HCT116 (cell line): ENCODE measurements around the gene BTBD10. TPM values are rescaled to one million over a fixed set of nuclear protein-coding genes. Genes with fewer than 3 reads are reported as not detected.

Experiments
- ATAC-seq: fragments of 200-7000 bp; cut with Tn5 transposase; 2 replicates; pipeline ENCODE4 v1.9.1; 2020; ENCODE audit warnings: mild to moderate bottlenecking, moderate library complexity
- BruUV-seq: library from RNA; stranded (reverse); fragments of 400-500 nt; replicated peaks from 2 replicates; lab custom pipeline; 2021; lab: Mats Ljungman, UMichigan
- CTCF ChIA-PET: fragments of 300-600 bp; sonication (Branson Sonifier 250); formaldehyde crosslinking; loops from one replicate; lab custom pipeline; 2021; ENCODE audit warnings: antibody characterized with exemption; lab: Charles Lee
- POLR2A ChIA-PET: fragments of 300-600, 350-600 bp; sonication (Branson Sonifier 250); formaldehyde crosslinking; loops from one replicate; lab custom pipeline; 2021; ENCODE audit warnings: antibody characterized with exemption; lab: Charles Lee
- RAD21 ChIA-PET, 2 experiments: fragments of 300-600 bp; sonication (Branson Sonifier 250); formaldehyde crosslinking; loops; one replicate each; lab custom pipeline; 2023; ENCODE audit warnings: low total read pairs in 2 of 2; ENCODE audit not compliant: uncharacterized antibody in 2 of 2, unreplicated experiment in 2 of 2, low non-redundant PET in 1 of 2; lab: Charles Lee
- DNase-seq: peaks from one replicate; pipeline ENCODE4 v3.0.0-alpha.2; 2010; ENCODE audit warnings: low read depth, low spot score
- H2AFZ ChIP-seq: fragments of 200-600 bp; shearing (Covaris generic), sonication (generic); 2 replicates; pipeline ENCODE4 v1.6.1; 2017; ENCODE audit warnings: low read depth, mixed run types, mixed read lengths, antibody characterized with exemption, low read length; ENCODE audit not compliant: poor library complexity, severe bottlenecking
- H3K27ac ChIP-seq: 2 replicates; pipeline ENCODE4 v1.5.1; 2012; ENCODE audit warnings: low read depth, low read length
- H3K27me3 ChIP-seq: fragments of 200-600 bp; sonication (generic); 2 replicates; pipeline ENCODE4 v1.6.1; 2016; ENCODE audit warnings: mixed run types, low read length, mixed read lengths; ENCODE audit not compliant: insufficient read depth
- H3K36me3 ChIP-seq, 2 experiments: fragments of 200-500 bp in 1 of 2; fragments of 200-600 bp in 1 of 2; sonication (Bioruptor generic) in 1 of 2; sonication (generic) in 1 of 2; 2 replicates each; pipeline versions ENCODE4 v1.5.1 to v1.6.1; 2014 to 2016; ENCODE audit warnings: low read length in 2 of 2, inconsistent platforms in 1 of 2, mixed read lengths in 1 of 2, mixed run types in 1 of 2; ENCODE audit not compliant: insufficient read depth in 2 of 2, control insufficient read depth in 1 of 2
- H3K4me1 ChIP-seq, 2 experiments: fragments of 200-600 bp in 1 of 2; sonication (generic) in 1 of 2; 2 replicates each; pipeline versions ENCODE4 v1.5.1 to v1.6.1; 2012 to 2017; ENCODE audit warnings: low read length in 2 of 2, inconsistent platforms in 1 of 2, mild to moderate bottlenecking in 1 of 2, mixed read lengths in 1 of 2, mixed run types in 1 of 2, moderate library complexity in 1 of 2; ENCODE audit not compliant: insufficient read depth in 2 of 2, control insufficient read depth in 1 of 2
- H3K4me2 ChIP-seq: fragments of 200-600 bp; sonication (generic); 2 replicates; pipeline ENCODE4 v1.6.1; 2017; ENCODE audit warnings: mixed run types, low read length, mixed read lengths
- H3K4me3 ChIP-seq, 2 experiments: fragments of 200-600 bp in 1 of 2; sonication (generic) in 1 of 2; replicated peaks in 1 of 2; 2 replicates each; pipeline ENCODE4 v1.5.1; 2011 to 2016; ENCODE audit warnings: low read length in 2 of 2, control low read depth in 1 of 2, low read depth in 1 of 2, mild to moderate bottlenecking in 1 of 2, mixed read lengths in 1 of 2, mixed run types in 1 of 2
- H3K79me2 ChIP-seq: fragments of 200-600 bp; sonication (generic); 2 replicates; pipeline ENCODE4 v1.6.1; 2017; ENCODE audit warnings: mild to moderate bottlenecking, mixed run types, low read length, moderate library complexity, mixed read lengths; ENCODE audit not compliant: insufficient read depth
- H3K9ac ChIP-seq: fragments of 200-600 bp; sonication (generic); 2 replicates; pipeline ENCODE4 v1.6.1; 2016; ENCODE audit warnings: low read length, mixed read lengths
- H3K9me2 ChIP-seq: fragments of 200-600 bp; sonication (generic), shearing (Covaris generic); 2 replicates; pipeline ENCODE4 v1.6.1; 2017; ENCODE audit warnings: mixed run types, mild to moderate bottlenecking, moderate library complexity; ENCODE audit not compliant: insufficient read depth
- H3K9me3 ChIP-seq, 2 experiments: fragments of 200-500 bp in 1 of 2; fragments of 200-600 bp in 1 of 2; sonication (Bioruptor generic) in 1 of 2; sonication (generic) in 1 of 2; 2 replicates each; pipeline ENCODE4 v1.6.1; 2014 to 2017; ENCODE audit warnings: low read length in 2 of 2, mixed read lengths in 2 of 2, inconsistent platforms in 1 of 2, low read depth in 1 of 2, mild to moderate bottlenecking in 1 of 2, mixed run types in 1 of 2, moderate library complexity in 1 of 2; ENCODE audit not compliant: control insufficient read depth in 1 of 2, insufficient read depth in 1 of 2
- H4K20me1 ChIP-seq: fragments of 200-600 bp; sonication (generic), shearing (Covaris generic); 2 replicates; pipeline ENCODE4 v1.6.1; 2017; ENCODE audit warnings: mixed run types, mild to moderate bottlenecking, moderate library complexity; ENCODE audit not compliant: insufficient read depth
- CTCF ChIP-seq, 3 experiments: fragments of 200-600 bp in 1 of 3; sonication (generic) in 1 of 3; IDR thresholded peaks in 2 of 3; conservative IDR thresholded peaks in 1 of 3; 2 replicates each; pipeline ENCODE4 v1.5.1; 2012 to 2017; ENCODE audit warnings: low read depth in 2 of 3, low read length in 2 of 3, antibody characterized with exemption in 1 of 3, borderline replicate concordance in 1 of 3, control low read depth in 1 of 3, mild to moderate bottlenecking in 1 of 3, mixed read lengths in 1 of 3, mixed run types in 1 of 3, moderate library complexity in 1 of 3; ENCODE audit not compliant: insufficient read depth in 1 of 3
- ELF1 ChIP-seq: IDR thresholded peaks from 2 replicates; pipeline ENCODE4 v1.6.1; 2012; ENCODE audit warnings: low read depth, borderline replicate concordance
- EZH2 ChIP-seq: fragments of 200-600 bp; sonication (generic); IDR thresholded peaks from 2 replicates; pipeline ENCODE4 v1.6.1; 2017; ENCODE audit warnings: antibody characterized with exemption, mixed run types
- EZH2phosphoT487 ChIP-seq: fragments of 200-600 bp; IDR thresholded peaks from 2 replicates; pipeline ENCODE4 v1.6.1; 2018; ENCODE audit warnings: antibody characterized with exemption, borderline replicate concordance
- JUND ChIP-seq: IDR thresholded peaks from 2 replicates; pipeline ENCODE4 v1.6.1; 2012
- MAX ChIP-seq: IDR thresholded peaks from 2 replicates; pipeline ENCODE4 v1.6.1; 2012
- POLR2AphosphoS5 ChIP-seq: IDR thresholded peaks from 2 replicates; pipeline ENCODE4 v1.6.1; 2011; ENCODE audit warnings: mild to moderate bottlenecking, low read depth, low read length, moderate library complexity
- RAD21 ChIP-seq: IDR thresholded peaks from 2 replicates; pipeline ENCODE4 v1.6.1; 2012; ENCODE audit warnings: low read depth, mild to moderate bottlenecking
- SP1 ChIP-seq: IDR thresholded peaks from 2 replicates; pipeline ENCODE4 v1.6.1; 2012; ENCODE audit warnings: low read depth
- ZFX ChIP-seq: fragments of 450-650 bp; IDR thresholded peaks from 2 replicates; pipeline ENCODE4 v1.6.1; 2017
- intact Hi-C: fragments of 100-400 bp; cut with micrococcal nuclease; formaldehyde crosslinking; loops from 2 replicates; pipeline ENCODE4 v1.10.0; 2022
- total RNA-seq: library from RNA; stranded (reverse); gene quantifications from one replicate; pipeline ENCODE4 v1.2.1, GENCODE V29; 2021; ENCODE audit not compliant: unreplicated experiment

BTBD10 gene
- total RNA-seq, 1 experiment from 2014 or later, result 17.0 TPM

- TF ChIP-seq EZH2phosphoT487 (no peak), CTCF (IDR thresholded peaks at IDR 0.05 in 2 of 3, conservative IDR thresholded peaks at IDR 0.05 in 1 of 3; ENCODE audit: borderline replicate concordance in 1 of 3, insufficient read depth in 1 of 3, low read depth in 2 of 3, low read length in 2 of 3) (no peak), EZH2 (no peak), POLR2AphosphoS5 (no peak), ELF1 (no peak), JUND (no peak), MAX (no peak), ZFX (no peak)
Measured at GRCh38 chr11:13386567-13386966, 76.5 kb downstream of the BTBD10 start (continued).

- ChIA-PET CTCF (interaction anchor here (0.8 to 4.2 kb wide), 12 partner anchors 9 to 1096 kb away, joined by 3 to 57 read pairs (median 5); no protein-coding TSS in a partner anchor), RAD21 (interaction anchor here in 1 of 2 experiments (1.0 kb wide), 1 partner anchor 174 kb away, joined by 3 read pairs; no protein-coding TSS in a partner anchor), POLR2A (no interaction called here)
- Histone ChIP-seq H3K4me2 (no peak overlapping the region), H3K27ac (no peak overlapping the region), H3K9ac (no peak overlapping the region), H3K4me3 (no peak overlapping the region), H3K36me3 (peaks cover 0 to 8% of the 10 kb centered on the region in 2 experiments; a peak in 1 of 4 replicates), H3K9me2 (no peaks in the 10 kb centered on the region), H3K4me1 (no peaks in the 10 kb centered on the region), H2AFZ (no peak overlapping the region), H3K79me2 (no peaks in the 10 kb centered on the region), H3K9me3 (no peaks in the 10 kb centered on the region), H3K27me3 (no peaks in the 10 kb centered on the region), H4K20me1 (0 out of 2 replicates have a peak, but pooled peaks cover 5% of the 10 kb centered on the region)
- BruUV-seq, result no TSS peak
- DNase-seq, result peak; percentile 23
- peak; percentile 78 for ATAC-seq
- intact Hi-C loops, result loop anchor here (1.0 to 10.0 kb wide), 2 partner anchors 175 to 420 kb away; no protein-coding TSS in a partner anchor
- TF ChIP-seq POLR2AphosphoS5 (no peak), CTCF (IDR thresholded peaks at IDR 0.05 in 2 of 3, conservative IDR thresholded peaks at IDR 0.05 in 1 of 3; ENCODE audit: borderline replicate concordance in 1 of 3, insufficient read depth in 1 of 3, low read depth in 2 of 3, low read length in 2 of 3) (peak; percentile 55 to 64 (median 63)), RAD21 (peak; percentile 58), MAX (no peak), EZH2 (no peak), SP1 (no peak)
Measured at GRCh38 chr11:13384908-13385640, 77.9 kb downstream of the BTBD10 start.
